Measurements from ENCODE around the gene PLBD2. TPM values are rescaled to one million over a fixed set of nuclear protein-coding genes. Genes with fewer than 3 reads are reported as not detected.

PLBD2 gene
- total RNA-seq, 4 donors from 2014 or later = 36.5 to 57.9 (median 44.7) TPM

DNA sequence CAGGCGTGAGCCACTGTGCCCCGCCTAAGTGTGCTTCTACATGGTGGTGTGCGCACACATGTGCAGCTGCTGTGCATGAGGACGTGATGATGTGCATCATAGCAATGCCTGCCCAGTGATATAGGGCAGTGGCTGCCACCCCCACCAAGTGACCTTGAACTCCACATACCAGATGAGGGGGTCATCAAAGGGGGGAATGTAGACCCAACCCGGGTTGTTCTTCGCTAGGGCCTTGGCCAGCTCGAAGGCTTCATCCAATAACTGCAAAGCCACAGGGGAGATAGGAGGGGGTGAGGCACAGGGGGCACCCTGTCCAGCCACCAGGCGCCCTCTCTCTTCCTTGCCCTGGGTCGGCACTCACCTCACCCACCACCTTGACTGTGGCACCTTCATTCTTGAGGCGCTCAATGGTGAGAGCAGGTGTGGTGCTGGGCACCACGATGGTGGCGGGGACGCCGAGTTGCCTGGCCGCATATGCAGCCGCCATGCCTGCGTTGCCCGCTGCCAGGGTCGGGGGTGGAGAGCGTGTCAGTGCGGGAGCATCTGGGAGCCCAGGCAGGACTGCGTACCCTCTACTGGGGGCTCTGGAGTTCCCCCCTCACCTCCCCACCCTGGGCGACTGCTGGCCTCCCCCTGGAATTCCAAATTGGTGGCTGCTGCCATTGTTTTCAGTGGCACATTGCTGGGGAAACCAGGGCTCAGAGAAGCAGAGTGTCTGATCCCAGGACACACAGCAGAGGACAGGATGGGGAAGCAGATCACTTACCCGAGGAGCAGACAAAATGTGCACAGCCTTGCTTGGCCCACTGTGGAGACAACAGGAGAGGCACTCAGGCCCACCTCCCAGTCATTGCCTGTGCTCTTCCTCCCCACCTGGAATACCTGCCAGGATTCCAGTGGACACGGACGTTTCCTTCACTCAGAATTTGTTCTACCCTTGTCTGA lies 40.2 kb downstream of the PLBD2 start:
- Histone ChIP-seq H3K36me3 (no peaks in the 10 kb centered on the region), H3K27ac (no peak overlapping the region), H3K9me3 (peaks cover 0 to 5% (median 0%) of the 10 kb centered on the region in 4 donors), H3K4me3 (no peak overlapping the region), H3K27me3 (peaks cover 0 to 7% of the 10 kb centered on the region in 2 donors), H3K4me1 (peaks cover 0 to 1% (median 0%) of the 10 kb centered on the region in 4 donors)
- 75 to 78% methylated on average over 18 to 26 of the region's 26 CpGs for WGBS, 2 donors
- no peak for DNase-seq (ENCODE audit: low spot score in 2 of 2)
- TF ChIP-seq, protein P1, sequence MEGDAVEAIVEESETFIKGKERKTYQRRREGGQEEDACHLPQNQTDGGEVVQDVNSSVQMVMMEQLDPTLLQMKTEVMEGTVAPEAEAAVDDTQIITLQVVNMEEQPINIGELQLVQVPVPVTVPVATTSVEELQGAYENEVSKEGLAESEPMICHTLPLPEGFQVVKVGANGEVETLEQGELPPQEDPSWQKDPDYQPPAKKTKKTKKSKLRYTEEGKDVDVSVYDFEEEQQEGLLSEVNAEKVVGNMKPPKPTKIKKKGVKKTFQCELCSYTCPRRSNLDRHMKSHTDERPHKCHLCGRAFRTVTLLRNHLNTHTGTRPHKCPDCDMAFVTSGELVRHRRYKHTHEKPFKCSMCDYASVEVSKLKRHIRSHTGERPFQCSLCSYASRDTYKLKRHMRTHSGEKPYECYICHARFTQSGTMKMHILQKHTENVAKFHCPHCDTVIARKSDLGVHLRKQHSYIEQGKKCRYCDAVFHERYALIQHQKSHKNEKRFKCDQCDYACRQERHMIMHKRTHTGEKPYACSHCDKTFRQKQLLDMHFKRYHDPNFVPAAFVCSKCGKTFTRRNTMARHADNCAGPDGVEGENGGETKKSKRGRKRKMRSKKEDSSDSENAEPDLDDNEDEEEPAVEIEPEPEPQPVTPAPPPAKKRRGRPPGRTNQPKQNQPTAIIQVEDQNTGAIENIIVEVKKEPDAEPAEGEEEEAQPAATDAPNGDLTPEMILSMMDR (IDR thresholded peaks at IDR 0.05) = no peak
- TF ChIP-seq POLR2A (IDR thresholded peaks at IDR 0.05) = no peak
- no peak for TF ChIP-seq EP300 (IDR thresholded peaks at IDR 0.05)

DNA sequence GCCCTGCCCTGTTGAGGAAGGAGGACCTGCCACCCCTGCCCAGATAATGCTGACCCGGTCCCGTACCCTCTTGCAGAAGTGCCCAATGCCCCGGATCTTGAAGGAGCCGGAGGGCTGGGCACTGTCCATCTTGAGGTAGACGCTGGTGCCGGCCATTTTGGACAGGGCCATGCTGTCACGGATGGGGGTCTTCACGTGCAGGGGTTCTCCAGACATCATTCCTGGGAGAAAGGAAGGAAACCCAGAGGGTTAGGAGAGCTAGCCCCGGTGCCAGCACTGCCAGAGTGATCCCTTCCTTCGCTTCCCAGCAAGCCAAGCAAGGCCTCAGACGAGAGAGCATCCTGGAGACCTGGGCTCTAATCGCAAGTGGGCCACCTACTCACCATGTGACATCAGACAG lies 41.1 kb downstream of the PLBD2 start:
- H3K4me3 ChIP-seq = no peak overlapping the region
- H3K27me3 ChIP-seq = peaks cover 0 to 7% of the 10 kb centered on the region in 2 donors
- H3K27ac ChIP-seq = no peak overlapping the region
- H3K4me1 ChIP-seq = peaks cover 0 to 6% (median 0%) of the 10 kb centered on the region in 4 donors
- 89 to 94% methylated on average over 5 to 12 of the region's 12 CpGs for WGBS, 2 donors
- TF ChIP-seq POLR2A (IDR thresholded peaks at IDR 0.05) = no peak
- no peak for TF ChIP-seq EP300 (IDR thresholded peaks at IDR 0.05)
- TF ChIP-seq, protein P1 (IDR thresholded peaks at IDR 0.05) = no peak
- no peaks in the 10 kb centered on the region for H3K36me3 ChIP-seq
- peaks cover 0 to 5% (median 0%) of the 10 kb centered on the region in 4 donors for H3K9me3 ChIP-seq
- DNase-seq (ENCODE audit: low spot score in 2 of 2) = no peak

DNA sequence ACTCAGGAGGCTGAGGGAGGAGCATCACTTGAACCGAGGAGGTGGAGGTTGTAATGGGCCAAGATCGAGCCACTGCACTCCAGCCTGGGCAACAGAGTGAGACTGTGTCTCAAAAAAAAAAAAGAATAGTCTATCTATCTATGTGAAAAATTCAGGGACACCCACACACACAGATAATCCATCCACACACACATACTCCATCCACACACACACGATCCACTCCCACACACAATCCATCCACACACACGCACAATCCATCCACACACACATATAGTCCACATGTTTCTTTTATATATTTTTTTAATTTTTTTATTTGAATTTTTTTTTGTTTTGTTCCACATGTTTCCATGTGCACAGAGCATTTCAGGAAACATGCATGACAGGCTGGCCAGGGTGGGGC lies 42.0 kb downstream of the PLBD2 start:
- 61% methylated on average over 4 of the region's 4 CpGs for WGBS, 2 donors
- DNase-seq (ENCODE audit: low spot score in 2 of 2) = no peak
- Histone ChIP-seq H3K4me1 (peaks cover 0 to 6% (median 0%) of the 10 kb centered on the region in 4 donors), H3K9me3 (peaks cover 0 to 4% (median 0%) of the 10 kb centered on the region in 4 donors), H3K4me3 (no peak overlapping the region), H3K27ac (no peak overlapping the region), H3K36me3 (no peaks in the 10 kb centered on the region), H3K27me3 (peaks cover 0 to 7% of the 10 kb centered on the region in 2 donors)
- TF ChIP-seq POLR2A (IDR thresholded peaks at IDR 0.05) (no peak), EP300 (IDR thresholded peaks at IDR 0.05) (no peak)
- TF ChIP-seq, protein P1 (IDR thresholded peaks at IDR 0.05) = no peak

DNA sequence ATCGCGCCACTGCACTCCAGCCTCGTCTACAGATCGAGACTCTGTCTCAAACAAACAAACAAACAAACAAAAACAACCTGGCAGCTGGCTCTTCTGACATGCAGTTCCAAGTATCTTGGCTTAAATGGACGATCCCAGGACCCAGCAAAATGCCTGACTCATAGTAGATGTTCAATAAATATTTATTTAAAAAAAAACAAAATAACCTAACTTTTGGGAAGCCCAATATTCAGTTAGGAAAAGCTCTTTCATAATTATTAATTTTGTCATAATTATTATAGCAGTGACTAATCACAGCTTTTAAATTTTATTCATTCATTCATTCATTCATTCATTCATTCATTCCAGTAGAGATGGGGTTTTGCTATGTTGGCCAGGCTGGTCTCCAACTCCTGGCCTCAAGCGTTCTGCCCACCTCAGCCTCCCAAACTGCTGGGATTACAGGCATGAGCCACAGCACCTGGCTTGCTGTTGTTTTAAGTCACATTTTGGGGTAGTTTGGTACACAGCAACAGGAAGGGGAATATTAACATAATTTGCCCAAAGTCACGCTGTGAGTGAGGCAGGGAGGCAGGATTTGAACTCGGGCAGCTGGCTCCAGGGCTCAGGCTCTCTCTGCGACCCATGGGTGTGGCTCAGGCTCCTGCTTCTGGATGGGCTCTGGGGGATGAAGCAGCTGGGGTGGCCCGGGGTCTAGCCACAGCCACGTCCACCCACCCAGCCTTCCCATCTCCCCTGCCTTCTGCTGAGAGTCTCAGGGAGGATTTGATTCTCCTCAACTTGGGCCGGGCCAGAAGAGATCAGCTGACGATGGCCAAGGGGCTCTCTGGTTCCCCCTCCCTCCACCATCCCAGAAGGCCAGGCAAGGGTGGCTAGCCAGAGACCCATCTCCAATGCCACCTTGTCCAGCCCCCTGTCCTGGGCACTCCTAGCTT lies 42.9 kb downstream of the PLBD2 start:
- Histone ChIP-seq H3K9me3 (no peaks in the 10 kb centered on the region), H3K36me3 (no peaks in the 10 kb centered on the region), H3K4me1 (peaks cover 0 to 6% (median 0%) of the 10 kb centered on the region in 4 donors), H3K4me3 (no peak overlapping the region), H3K27ac (no peak overlapping the region), H3K27me3 (peaks cover 0 to 7% of the 10 kb centered on the region in 2 donors)
- TF ChIP-seq EP300 (IDR thresholded peaks at IDR 0.05) (no peak), POLR2A (IDR thresholded peaks at IDR 0.05) (no peak)
- TF ChIP-seq, protein P1 (IDR thresholded peaks at IDR 0.05) = no peak
- 66 to 69% methylated on average over 13 of the region's 13 CpGs for WGBS, 2 donors
- DNase-seq (ENCODE audit: low spot score in 2 of 2) = no peak
